Common myeloid progenitor, CD34-positive (primary cell): ENCODE measurements around the gene COG2.

Source experiments
- CTCF ChIA-PET: fragments of 350-600 bp; sonication (Branson Sonifier 250); formaldehyde crosslinking; loops from one replicate; lab custom pipeline; 2021; ENCODE audit warnings: antibody characterized with exemption; lab: Charles Lee
- POLR2A ChIA-PET: fragments of 350-600 bp; sonication (Branson Sonifier 250); formaldehyde crosslinking; loops from one replicate; lab custom pipeline; 2021; ENCODE audit warnings: antibody characterized with exemption; lab: Charles Lee
- DNase-seq, 3 donors: peaks; one replicate each; pipeline versions ENCODE4 v3.0.0 to v3.0.0-alpha.2; 2013
- H3K27ac ChIP-seq, 2 experiments: 1 replicate in 1 of 2; 2 replicates in 1 of 2; pipeline ENCODE4 v1.7.0; 2013; ENCODE audit warnings: inconsistent platforms in 2 of 2, low read length in 2 of 2, mild to moderate bottlenecking in 2 of 2, low read depth in 1 of 2, moderate library complexity in 1 of 2; ENCODE audit not compliant: severe bottlenecking in 2 of 2, insufficient read depth in 1 of 2, poor library complexity in 1 of 2
- H3K27me3 ChIP-seq, 5 experiments: replicated peaks in 2 of 5; 1 replicate in 3 of 5; 2 replicates in 2 of 5; pipeline versions ENCODE4 v1.6.1 to v1.7.0; 2013; ENCODE audit warnings: low read length in 4 of 5, mild to moderate bottlenecking in 2 of 5, moderate library complexity in 2 of 5, inconsistent platforms in 1 of 5; ENCODE audit not compliant: insufficient read depth in 5 of 5, control insufficient read depth in 4 of 5
- H3K36me3 ChIP-seq, 4 experiments: 1 replicate in 2 of 4; 2 replicates in 2 of 4; pipeline versions ENCODE4 v1.6.1 to v1.7.0; 2013; ENCODE audit warnings: low read length in 3 of 4, control low read depth in 1 of 4, mild to moderate bottlenecking in 1 of 4; ENCODE audit not compliant: control insufficient read depth in 4 of 4, insufficient read depth in 4 of 4
- H3K4me1 ChIP-seq, 4 experiments: 1 replicate in 3 of 4; 2 replicates in 1 of 4; pipeline versions ENCODE4 v1.6.1 to v1.7.1; 2013; ENCODE audit warnings: low read length in 3 of 4, mild to moderate bottlenecking in 3 of 4, control low read depth in 1 of 4, inconsistent platforms in 1 of 4, moderate library complexity in 1 of 4; ENCODE audit not compliant: control insufficient read depth in 4 of 4, insufficient read depth in 4 of 4; ENCODE audit errors: control extremely low read depth in 1 of 4
- H3K4me3 ChIP-seq, 7 experiments: 1 replicate in 4 of 7; 2 replicates in 3 of 7; pipeline versions ENCODE4 v1.5.1 to v1.7.0; 2013; ENCODE audit warnings: mild to moderate bottlenecking in 7 of 7, low read length in 6 of 7, moderate library complexity in 6 of 7, inconsistent platforms in 2 of 7, low read depth in 2 of 7, control low read depth in 1 of 7; ENCODE audit not compliant: insufficient read depth in 4 of 7, control insufficient read depth in 1 of 7; ENCODE audit errors: extremely low read depth in 1 of 7
- H3K9me3 ChIP-seq, 5 experiments: 1 replicate in 4 of 5; 2 replicates in 1 of 5; pipeline versions ENCODE4 v1.6.1 to v1.7.1; 2013; ENCODE audit warnings: low read length in 4 of 5, mild to moderate bottlenecking in 2 of 5, inconsistent platforms in 1 of 5, low read depth in 1 of 5, moderate library complexity in 1 of 5; ENCODE audit not compliant: control insufficient read depth in 4 of 5, insufficient read depth in 2 of 5; ENCODE audit errors: control extremely low read depth in 1 of 5
- WGBS: methylation state at CpG from one replicate; pipeline ENCODE4 v1.1.5; 2013; ENCODE audit not compliant: insufficient coverage; 5-methylcytosine and 5-hydroxymethylcytosine counted together

COG2 gene

GRCh38 chr1:230686747-230687146 lies 44.5 kb downstream of the COG2 start:
- Histone ChIP-seq H3K27me3 (no peaks in the 10 kb centered on the region), H3K4me1 (peaks cover 0 to under 1% (median 0%) of the 10 kb centered on the region in 4 experiments), H3K27ac (no peak overlapping the region), H3K4me3 (no peak overlapping the region), H3K9me3 (no peaks in the 10 kb centered on the region), H3K36me3 (peaks cover 18 to 76% (median 61%) of the 10 kb centered on the region in 4 experiments)
- ChIA-PET POLR2A (interaction anchor here (0.6 kb wide), 1 partner anchor 534 kb away, joined by 3 read pairs; no protein-coding TSS in a partner anchor), CTCF (interaction anchor here (0.7 to 1.1 kb wide), 3 partner anchors 9 to 16 kb away, joined by 3 read pairs; no protein-coding TSS in a partner anchor)
- DNase-seq = no peak
- 96% methylated on average over 3 of the region's 5 CpGs for WGBS

- DNase-seq = no peak
- peaks cover 18 to 79% (median 54%) of the 10 kb centered on the region in 4 experiments for H3K36me3 ChIP-seq
- WGBS = 98% methylated on average over 8 of the region's 9 CpGs
- no peaks in the 10 kb centered on the region for H3K4me1 ChIP-seq
- H3K27ac ChIP-seq = no peak overlapping the region
- no peaks in the 10 kb centered on the region for H3K27me3 ChIP-seq
- no peaks in the 10 kb centered on the region for H3K9me3 ChIP-seq
- no peak overlapping the region for H3K4me3 ChIP-seq
- ChIA-PET CTCF (no interaction called here), POLR2A (no interaction called here)
These were observed 47.8 kb downstream of the COG2 start for GRCh38 chr1:230690101-230690500.

- DNase-seq = no peak
- Histone ChIP-seq H3K4me1 (no peaks in the 10 kb centered on the region), H3K27ac (no peak overlapping the region), H3K4me3 (no peak overlapping the region), H3K36me3 (peaks cover 14 to 68% (median 46%) of the 10 kb centered on the region in 4 experiments), H3K27me3 (no peaks in the 10 kb centered on the region), H3K9me3 (no peaks in the 10 kb centered on the region)
- WGBS = 99% methylated on average over 10 of the region's 10 CpGs
- ChIA-PET CTCF (no interaction called here), POLR2A (no interaction called here)
These were observed 49.3 kb downstream of the COG2 start for GRCh38 chr1:230691615-230692014.

- ChIA-PET CTCF (no interaction called here), POLR2A (no interaction called here)
- WGBS = 100% methylated on average over 3 of the region's 6 CpGs
- Histone ChIP-seq H3K27me3 (peaks cover 0 to under 1% (median 0%) of the 10 kb centered on the region in 5 experiments), H3K9me3 (no peaks in the 10 kb centered on the region), H3K4me1 (no peaks in the 10 kb centered on the region), H3K4me3 (no peak overlapping the region), H3K36me3 (peaks cover 8 to 59% (median 37%) of the 10 kb centered on the region in 4 experiments), H3K27ac (no peak overlapping the region)
- DNase-seq = no peak
These were observed 50.9 kb downstream of the COG2 start for GRCh38 chr1:230693221-230693620.

GRCh38 chr1:230693777-230694176 lies 51.5 kb downstream of the COG2 start:
- CTCF ChIA-PET = no interaction called here
- peaks cover 8 to 53% (median 32%) of the 10 kb centered on the region in 4 experiments for H3K36me3 ChIP-seq

GRCh38 chr1:230694464-230694863 lies 52.2 kb downstream of the COG2 start:
- POLR2A ChIA-PET = no interaction called here

More at GRCh38 chr1:230693777-230694176, 51.5 kb downstream of the COG2 start:
- Histone ChIP-seq H3K27me3 (peaks cover 0 to 2% (median 0%) of the 10 kb centered on the region in 5 experiments), H3K4me3 (no peak overlapping the region), H3K27ac (no peak overlapping the region), H3K4me1 (no peaks in the 10 kb centered on the region), H3K9me3 (no peaks in the 10 kb centered on the region)
- POLR2A ChIA-PET = no interaction called here
- 100% methylated on average over 8 of the region's 8 CpGs for WGBS
- DNase-seq = no peak

GRCh38 chr1:230694991-230695390 lies 52.7 kb downstream of the COG2 start:
- Histone ChIP-seq H3K27ac (no peak overlapping the region), H3K4me1 (no peaks in the 10 kb centered on the region), H3K4me3 (no peak overlapping the region), H3K9me3 (no peaks in the 10 kb centered on the region), H3K27me3 (peaks cover 0 to 2% (median 0%) of the 10 kb centered on the region in 5 experiments), H3K36me3 (peaks cover 7 to 42% (median 23%) of the 10 kb centered on the region in 4 experiments)
- DNase-seq = no peak
- CTCF ChIA-PET = interaction anchor here (1.1 kb wide), 1 partner anchor 18 kb away, joined by 3 read pairs; no protein-coding TSS in a partner anchor
- 32% methylated on average over 4 of the region's 4 CpGs for WGBS
- POLR2A ChIA-PET = no interaction called here

More at GRCh38 chr1:230694464-230694863, 52.2 kb downstream of the COG2 start:
- no peak for DNase-seq
- Histone ChIP-seq H3K27me3 (peaks cover 0 to 2% (median 0%) of the 10 kb centered on the region in 5 experiments), H3K27ac (no peak overlapping the region), H3K4me3 (no peak overlapping the region), H3K36me3 (peaks cover 8 to 47% (median 28%) of the 10 kb centered on the region in 4 experiments), H3K4me1 (no peaks in the 10 kb centered on the region), H3K9me3 (no peaks in the 10 kb centered on the region)
- CTCF ChIA-PET = interaction anchor here (1.1 kb wide), 1 partner anchor 17 kb away, joined by 3 read pairs; no protein-coding TSS in a partner anchor
- 100% methylated on average over 2 of the region's 4 CpGs for WGBS
